ENCODE measurements around the gene PRAC1. TPM values are rescaled to one million over a fixed set of nuclear protein-coding genes. Genes with fewer than 3 reads are reported as not detected.

The PRAC1 gene

GRCh38 chr17:48678141-48678971 is 44.0 kb downstream of the PRAC1 start:
- Histone ChIP-seq H3K4me2 (ENCODE audit: low read length) (peak overlapping the region; percentile 84), H3K56ac (ENCODE audit: low read length) (peak overlapping the region; percentile 67), H4K5ac (ENCODE audit: low read length) (no peak overlapping the region), H3K4me1 (ENCODE audit: control insufficient read depth, low read depth, low read length) (no peaks in the 10 kb centered on the region), H3K27ac (ENCODE audit: low read depth, low read length) (no peak overlapping the region), H3K79me2 (ENCODE audit: control insufficient read depth, insufficient read depth, low read length) (no peaks in the 10 kb centered on the region), H3K79me1 (ENCODE audit: low read length) (no peaks in the 10 kb centered on the region), H3K18ac (ENCODE audit: low read length) (no peak overlapping the region), H3K23ac (ENCODE audit: low read length) (peak overlapping the region; percentile 94), H3K27me3 (ENCODE audit: insufficient read depth, low read length, poor library complexity) (no peaks in the 10 kb centered on the region), H2BK15ac (replicated peaks; ENCODE audit: low read depth) (no peak overlapping the region), H3K4me3 (ENCODE audit: low read length) (no peak overlapping the region), H2AK5ac (ENCODE audit: low read length) (no peak overlapping the region), H3K36me3 (ENCODE audit: control insufficient read depth, insufficient read depth, low read length) (no peaks in the 10 kb centered on the region), H4K8ac (ENCODE audit: low read depth, low read length) (no peak overlapping the region), H3K9ac (ENCODE audit: low read length) (peak overlapping the region; percentile 56), H3K4ac (ENCODE audit: low read depth, low read length) (no peak overlapping the region), H2BK5ac (ENCODE audit: low read length) (no peak overlapping the region), H2BK120ac (ENCODE audit: low read depth, low read length) (no peak overlapping the region)
- WGBS (ENCODE audit: extremely low coverage, insufficient coverage, low lambda C conversion rate), result no CpG with 5 or more reads among the region's 41 CpGs
- peak; percentile 81 for DNase-seq

GRCh38 chr17:48676963-48677558 is 45.3 kb downstream of the PRAC1 start:
- Histone ChIP-seq H3K4me2 (ENCODE audit: low read length) (no peak overlapping the region), H3K9ac (ENCODE audit: low read length) (no peak overlapping the region), H2BK15ac (replicated peaks; ENCODE audit: low read depth) (no peak overlapping the region), H3K18ac (ENCODE audit: low read length) (no peak overlapping the region), H3K36me3 (ENCODE audit: control insufficient read depth, insufficient read depth, low read length) (no peaks in the 10 kb centered on the region), H3K27me3 (ENCODE audit: insufficient read depth, low read length, poor library complexity) (no peaks in the 10 kb centered on the region), H3K27ac (ENCODE audit: low read depth, low read length) (no peak overlapping the region), H3K79me2 (ENCODE audit: control insufficient read depth, insufficient read depth, low read length) (no peaks in the 10 kb centered on the region), H2BK5ac (ENCODE audit: low read length) (no peak overlapping the region), H3K4me1 (ENCODE audit: control insufficient read depth, low read depth, low read length) (no peaks in the 10 kb centered on the region), H3K4me3 (ENCODE audit: low read length) (no peak overlapping the region), H3K56ac (ENCODE audit: low read length) (no peak overlapping the region), H4K8ac (ENCODE audit: low read depth, low read length) (no peak overlapping the region), H3K23ac (ENCODE audit: low read length) (no peak overlapping the region), H3K4ac (ENCODE audit: low read depth, low read length) (no peak overlapping the region), H3K79me1 (ENCODE audit: low read length) (no peaks in the 10 kb centered on the region), H2AK5ac (ENCODE audit: low read length) (no peak overlapping the region), H4K5ac (ENCODE audit: low read length) (no peak overlapping the region), H2BK120ac (ENCODE audit: low read depth, low read length) (no peak overlapping the region)
- no peak for DNase-seq
- WGBS (ENCODE audit: extremely low coverage, insufficient coverage, low lambda C conversion rate), result no CpG with 5 or more reads among the region's 6 CpGs

- no peaks in the 10 kb centered on the region for H3K79me2 ChIP-seq (ENCODE audit: control insufficient read depth, insufficient read depth, low read length)
- H3K4me1 ChIP-seq (ENCODE audit: control insufficient read depth, low read depth, low read length), result no peaks in the 10 kb centered on the region
- H4K8ac ChIP-seq (ENCODE audit: low read depth, low read length), result no peak overlapping the region
- H3K36me3 ChIP-seq (ENCODE audit: control insufficient read depth, insufficient read depth, low read length), result no peaks in the 10 kb centered on the region
- no peak overlapping the region for H3K56ac ChIP-seq (ENCODE audit: low read length)
- peak; percentile 79 for DNase-seq
- no peaks in the 10 kb centered on the region for H3K79me1 ChIP-seq (ENCODE audit: low read length)
- H3K4me2 ChIP-seq (ENCODE audit: low read length), result no peak overlapping the region
- H3K4me3 ChIP-seq (ENCODE audit: low read length), result no peak overlapping the region
- H3K18ac ChIP-seq (ENCODE audit: low read length), result no peak overlapping the region
- H2AK5ac ChIP-seq (ENCODE audit: low read length), result no peak overlapping the region
- WGBS (ENCODE audit: extremely low coverage, insufficient coverage, low lambda C conversion rate), result no CpG with 5 or more reads among the region's 2 CpGs
- H2BK120ac ChIP-seq (ENCODE audit: low read depth, low read length), result no peak overlapping the region
- no peak overlapping the region for H2BK15ac ChIP-seq (replicated peaks; ENCODE audit: low read depth)
- H2BK5ac ChIP-seq (ENCODE audit: low read length), result no peak overlapping the region
- no peak overlapping the region for H3K9ac ChIP-seq (ENCODE audit: low read length)
- H3K27ac ChIP-seq (ENCODE audit: low read depth, low read length), result no peak overlapping the region
- H3K4ac ChIP-seq (ENCODE audit: low read depth, low read length), result no peak overlapping the region
- H3K27me3 ChIP-seq (ENCODE audit: insufficient read depth, low read length, poor library complexity), result no peaks in the 10 kb centered on the region
- no peak overlapping the region for H4K5ac ChIP-seq (ENCODE audit: low read length)
- no peak overlapping the region for H3K23ac ChIP-seq (ENCODE audit: low read length)
These were observed 50.0 kb downstream of the PRAC1 start for GRCh38 chr17:48672340-48672739.

Small RNAs within 50 kb of the gene (small RNA-seq; reads per million reads assigned to genes)
- not detected for gene AC091179.2 (ENCODE audit: insufficient read depth)
- gene COX6B1P2 (ENCODE audit: insufficient read depth), result not detected
- gene MIR3185 (ENCODE audit: insufficient read depth), result not detected
- gene RF02132 (ENCODE audit: insufficient read depth), result not detected
- gene RF02133 (ENCODE audit: insufficient read depth), result not detected
- gene RN7SL125P (ENCODE audit: insufficient read depth), result not detected

Data from mesendoderm (in vitro differentiated cells).